ENCODE measurements around the gene GPR84. TPM values are rescaled to one million over a fixed set of nuclear protein-coding genes. Genes with fewer than 3 reads are reported as not detected.
A peak's percentile ranks its signal among the peaks of the same experiment; 100 is the strongest.

Gene GPR84
- total and polyA plus RNA-seq, 9 of the 15 experiments (the other 6 are each of a cell fraction or from before 2014, with no cell fraction given), result 0.07 to 0.18 (median 0.11) TPM; not detected in 5

DNA sequence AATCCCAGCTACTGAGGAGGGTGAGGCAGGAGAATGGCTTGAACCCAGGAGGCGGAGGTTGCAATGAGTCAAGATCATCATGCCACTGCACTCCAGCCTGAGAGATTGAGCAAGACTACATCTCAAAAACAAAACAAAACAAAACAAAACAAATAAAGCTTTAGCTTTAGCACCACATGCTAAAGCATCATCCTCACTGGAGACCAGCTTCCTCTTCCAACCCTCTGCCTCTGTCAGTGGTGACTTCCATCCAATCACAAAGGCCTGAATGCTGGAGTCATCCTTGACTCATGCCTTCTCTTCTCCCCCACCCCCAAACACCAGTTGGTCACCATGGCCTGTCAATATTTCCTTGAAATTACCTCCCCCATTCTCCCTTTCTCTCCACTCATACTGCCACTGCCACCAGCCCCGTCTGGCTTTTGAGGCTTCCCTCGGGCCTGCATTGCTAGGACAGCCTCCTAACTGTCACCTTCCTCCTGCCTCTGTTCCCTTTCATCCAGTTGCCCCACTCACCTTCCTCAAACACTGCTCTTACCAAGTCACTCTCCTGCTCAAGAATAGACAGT lies 18.8 kb upstream of the GPR84 start (continued):
- TF ChIP-seq TEAD4 (IDR thresholded peaks at IDR 0.05; ENCODE audit: low read length), result no peak
- TF ChIP-seq TEAD4 (CRISPR knock-in tag; IDR thresholded peaks at IDR 0.05; ENCODE audit: borderline replicate concordance), result no peak
- TF ChIP-seq TGIF2 (CRISPR knock-in tag; IDR thresholded peaks at IDR 0.05), result no peak
- no peak for TF ChIP-seq GTF2F1 (IDR thresholded peaks at IDR 0.05; ENCODE audit: low read depth, low read length)
- peak; percentile 31 for TF ChIP-seq NFYB (IDR thresholded peaks at IDR 0.05; ENCODE audit: extremely low read depth, insufficient read length)
- TF ChIP-seq, protein P1, sequence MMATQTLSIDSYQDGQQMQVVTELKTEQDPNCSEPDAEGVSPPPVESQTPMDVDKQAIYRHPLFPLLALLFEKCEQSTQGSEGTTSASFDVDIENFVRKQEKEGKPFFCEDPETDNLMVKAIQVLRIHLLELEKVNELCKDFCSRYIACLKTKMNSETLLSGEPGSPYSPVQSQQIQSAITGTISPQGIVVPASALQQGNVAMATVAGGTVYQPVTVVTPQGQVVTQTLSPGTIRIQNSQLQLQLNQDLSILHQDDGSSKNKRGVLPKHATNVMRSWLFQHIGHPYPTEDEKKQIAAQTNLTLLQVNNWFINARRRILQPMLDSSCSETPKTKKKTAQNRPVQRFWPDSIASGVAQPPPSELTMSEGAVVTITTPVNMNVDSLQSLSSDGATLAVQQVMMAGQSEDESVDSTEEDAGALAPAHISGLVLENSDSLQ (IDR thresholded peaks at IDR 0.05), result peak; percentile 91
- no peak for TF ChIP-seq SMARCE1 (IDR thresholded peaks at IDR 0.05)
- TF ChIP-seq GABPB2 (CRISPR knock-in tag; conservative IDR thresholded peaks at IDR 0.05), result no peak
- TF ChIP-seq, protein P2, sequence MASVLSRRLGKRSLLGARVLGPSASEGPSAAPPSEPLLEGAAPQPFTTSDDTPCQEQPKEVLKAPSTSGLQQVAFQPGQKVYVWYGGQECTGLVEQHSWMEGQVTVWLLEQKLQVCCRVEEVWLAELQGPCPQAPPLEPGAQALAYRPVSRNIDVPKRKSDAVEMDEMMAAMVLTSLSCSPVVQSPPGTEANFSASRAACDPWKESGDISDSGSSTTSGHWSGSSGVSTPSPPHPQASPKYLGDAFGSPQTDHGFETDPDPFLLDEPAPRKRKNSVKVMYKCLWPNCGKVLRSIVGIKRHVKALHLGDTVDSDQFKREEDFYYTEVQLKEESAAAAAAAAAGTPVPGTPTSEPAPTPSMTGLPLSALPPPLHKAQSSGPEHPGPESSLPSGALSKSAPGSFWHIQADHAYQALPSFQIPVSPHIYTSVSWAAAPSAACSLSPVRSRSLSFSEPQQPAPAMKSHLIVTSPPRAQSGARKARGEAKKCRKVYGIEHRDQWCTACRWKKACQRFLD (CRISPR knock-in tag; IDR thresholded peaks at IDR 0.05), result no peak
- TF ChIP-seq BDP1 (IDR thresholded peaks at IDR 0.05; ENCODE audit: insufficient read depth, insufficient read length), result no peak
- TF ChIP-seq BACH1 (tag; IDR thresholded peaks at IDR 0.05), result no peak
- TF ChIP-seq SMARCA5 (IDR thresholded peaks at IDR 0.05), result no peak
- TF ChIP-seq KAT2B (IDR thresholded peaks at IDR 0.05; ENCODE audit: low read depth, low read length), result no peak
- no peak for TF ChIP-seq ZSCAN29 (IDR thresholded peaks at IDR 0.05)
- TF ChIP-seq ZNF217 (CRISPR knock-in tag; IDR thresholded peaks at IDR 0.05), result no peak
- no peak for TF ChIP-seq ZNF282 (CRISPR knock-in tag; IDR thresholded peaks at IDR 0.05)
- peak; percentile 84 for TF ChIP-seq ZBTB40 (IDR thresholded peaks at IDR 0.05)
- peak; percentile 68; the same call in 1 of the 2 replicates for TF ChIP-seq ZBTB40 (CRISPR knock-in tag; IDR thresholded peaks at IDR 0.05)
- TF ChIP-seq SRSF3 (IDR thresholded peaks at IDR 0.05; ENCODE audit: insufficient read depth, low read length), result no peak

Measured in K562 (cell line).